Ishikawa (cell line): ENCODE data around the gene TBCE.

ENCODE experiments used
- CEBPB ChIP-seq: IDR thresholded peaks from 2 replicates; pipeline ENCODE4 v1.6.1; 2012
- CREB1 ChIP-seq: IDR thresholded peaks from 2 replicates; pipeline ENCODE4 v1.6.1; 2012; ENCODE audit warnings: low read depth
- EP300 ChIP-seq: IDR thresholded peaks from 2 replicates; pipeline ENCODE4 v1.6.1; 2012; ENCODE audit warnings: borderline replicate concordance
- FOXM1 ChIP-seq: IDR thresholded peaks from 2 replicates; pipeline ENCODE4 v1.6.1; 2012; ENCODE audit warnings: low read depth, borderline replicate concordance
- MAX ChIP-seq: IDR thresholded peaks from 2 replicates; pipeline ENCODE4 v1.6.1; 2012
- NFIC ChIP-seq: IDR thresholded peaks from 2 replicates; pipeline ENCODE4 v1.6.1; 2012
- RAD21 ChIP-seq: IDR thresholded peaks from 2 replicates; pipeline ENCODE4 v1.6.1; 2012; ENCODE audit warnings: low read depth
- REST ChIP-seq: IDR thresholded peaks from 2 replicates; pipeline ENCODE4 v1.6.1; 2012; ENCODE audit warnings: low read depth, mild to moderate bottlenecking
- TEAD4 ChIP-seq: IDR thresholded peaks from 2 replicates; pipeline ENCODE4 v1.6.1; 2012
- YY1 ChIP-seq: IDR thresholded peaks from 2 replicates; pipeline ENCODE4 v1.6.1; 2012; ENCODE audit warnings: low read depth
- ZBTB7A ChIP-seq: IDR thresholded peaks from 2 replicates; pipeline ENCODE4 v1.6.1; 2012; ENCODE audit warnings: low read depth
- TF ChIP-seq, protein P1 (sequence below): IDR thresholded peaks from 2 replicates; pipeline ENCODE4 v1.6.1; 2012

DNA sequence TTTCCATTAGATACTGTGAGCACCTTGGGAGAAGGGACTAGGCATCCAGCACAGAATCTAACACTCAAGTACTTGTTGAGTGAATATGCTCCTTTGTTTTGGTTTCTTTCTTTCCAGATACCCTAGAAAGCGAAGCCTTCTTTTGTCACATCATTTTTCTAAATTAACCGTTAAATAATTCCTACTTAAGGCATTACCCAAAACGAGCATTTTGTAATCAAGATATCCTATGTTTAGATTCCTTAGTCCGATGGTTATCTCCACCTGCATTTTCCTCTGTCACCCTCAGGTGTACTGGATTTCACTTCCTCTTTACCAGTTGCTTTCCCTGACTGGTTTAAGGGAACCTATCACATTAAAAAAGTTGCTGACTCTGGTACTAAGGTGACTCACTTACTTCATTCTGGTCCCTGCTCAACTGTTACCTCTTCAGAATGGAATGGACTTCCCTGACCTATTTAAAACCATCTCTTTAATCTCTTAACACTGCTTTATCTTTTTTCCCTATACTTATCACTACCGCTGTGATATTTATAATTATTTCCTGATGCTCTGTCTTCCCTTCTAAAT is 133.8 kb downstream of the TBCE start:
- TF ChIP-seq NFIC (no peak), CREB1 (no peak), ZBTB7A (no peak), EP300 (no peak), REST (no peak), FOXM1 (no peak), TEAD4 (no peak), CEBPB (no peak), MAX (no peak), YY1 (no peak), RAD21 (no peak)
- TF ChIP-seq, protein P1, sequence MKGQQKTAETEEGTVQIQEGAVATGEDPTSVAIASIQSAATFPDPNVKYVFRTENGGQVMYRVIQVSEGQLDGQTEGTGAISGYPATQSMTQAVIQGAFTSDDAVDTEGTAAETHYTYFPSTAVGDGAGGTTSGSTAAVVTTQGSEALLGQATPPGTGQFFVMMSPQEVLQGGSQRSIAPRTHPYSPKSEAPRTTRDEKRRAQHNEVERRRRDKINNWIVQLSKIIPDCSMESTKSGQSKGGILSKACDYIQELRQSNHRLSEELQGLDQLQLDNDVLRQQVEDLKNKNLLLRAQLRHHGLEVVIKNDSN, result no peak
